ENCODE measurements around the gene HOXC6. TPM values are rescaled to one million over a fixed set of nuclear protein-coding genes. Genes with fewer than 3 reads are reported as not detected.

HOXC6 gene
- total RNA-seq, 1 experiment from 2014 or later, result 7.1 TPM

- no peak overlapping the region for H3K4me3 Mint-ChIP-seq (ENCODE audit: unreplicated experiment)
- POLR2A ChIA-PET, result interaction anchor here (0.7 kb wide), 1 partner anchor 149 kb away, joined by 3 read pairs; no protein-coding TSS in a partner anchor
- peaks cover 10% of the 10 kb centered on the region for H3K4me1 Mint-ChIP-seq (ENCODE audit: insufficient read depth, unreplicated experiment)
- no peaks in the 10 kb centered on the region for H3K9me3 Mint-ChIP-seq (ENCODE audit: unreplicated experiment)
- H3K27ac Mint-ChIP-seq (ENCODE audit: low read depth, unreplicated experiment), result no peak overlapping the region
- no peak for DNase-seq (ENCODE audit: unreplicated experiment)
- TF ChIP-seq, protein P1, sequence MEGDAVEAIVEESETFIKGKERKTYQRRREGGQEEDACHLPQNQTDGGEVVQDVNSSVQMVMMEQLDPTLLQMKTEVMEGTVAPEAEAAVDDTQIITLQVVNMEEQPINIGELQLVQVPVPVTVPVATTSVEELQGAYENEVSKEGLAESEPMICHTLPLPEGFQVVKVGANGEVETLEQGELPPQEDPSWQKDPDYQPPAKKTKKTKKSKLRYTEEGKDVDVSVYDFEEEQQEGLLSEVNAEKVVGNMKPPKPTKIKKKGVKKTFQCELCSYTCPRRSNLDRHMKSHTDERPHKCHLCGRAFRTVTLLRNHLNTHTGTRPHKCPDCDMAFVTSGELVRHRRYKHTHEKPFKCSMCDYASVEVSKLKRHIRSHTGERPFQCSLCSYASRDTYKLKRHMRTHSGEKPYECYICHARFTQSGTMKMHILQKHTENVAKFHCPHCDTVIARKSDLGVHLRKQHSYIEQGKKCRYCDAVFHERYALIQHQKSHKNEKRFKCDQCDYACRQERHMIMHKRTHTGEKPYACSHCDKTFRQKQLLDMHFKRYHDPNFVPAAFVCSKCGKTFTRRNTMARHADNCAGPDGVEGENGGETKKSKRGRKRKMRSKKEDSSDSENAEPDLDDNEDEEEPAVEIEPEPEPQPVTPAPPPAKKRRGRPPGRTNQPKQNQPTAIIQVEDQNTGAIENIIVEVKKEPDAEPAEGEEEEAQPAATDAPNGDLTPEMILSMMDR (IDR thresholded peaks at IDR 0.05; ENCODE audit: unreplicated experiment), result no peak
- H3K36me3 Mint-ChIP-seq (ENCODE audit: insufficient read depth, unreplicated experiment), result no peaks in the 10 kb centered on the region
- CTCF ChIA-PET, result interaction anchor here (0.6 kb wide), 1 partner anchor 131 kb away, joined by 3 read pairs; no protein-coding TSS in a partner anchor
- intact Hi-C loops (cut with micrococcal nuclease), result no loop called here
- peaks cover 7% of the 10 kb centered on the region for H3K27me3 Mint-ChIP-seq (ENCODE audit: insufficient read depth, unreplicated experiment)
- no TSS peak for BruUV-seq (replicated peaks)
These were observed 33.8 kb upstream of the HOXC6 start for GRCh38 chr12:53994264-53995001.

DNA sequence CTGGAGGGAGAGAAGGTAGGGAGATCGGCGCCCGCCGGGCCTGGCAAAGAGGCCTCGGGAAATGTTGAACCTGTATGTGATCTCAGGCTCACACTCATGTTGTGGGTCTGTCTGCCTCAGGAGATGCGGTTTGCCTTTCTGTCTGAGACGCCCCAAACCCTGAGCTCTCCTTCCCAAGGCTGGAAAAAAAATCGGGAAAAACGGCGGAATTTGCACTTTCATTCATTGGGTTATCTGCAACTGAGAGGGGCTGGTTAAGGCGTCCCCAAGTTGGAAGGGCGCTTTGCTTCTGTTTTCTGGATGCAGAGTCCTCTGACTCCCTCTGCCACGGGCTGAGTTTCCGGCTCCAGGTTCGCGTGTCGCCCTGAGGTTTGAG is 33.2 kb upstream of the HOXC6 start:
- Mint-ChIP-seq H3K36me3 (ENCODE audit: insufficient read depth, unreplicated experiment) (no peaks in the 10 kb centered on the region), H3K9me3 (ENCODE audit: unreplicated experiment) (no peaks in the 10 kb centered on the region), H3K27ac (ENCODE audit: low read depth, unreplicated experiment) (no peak overlapping the region), H3K27me3 (ENCODE audit: insufficient read depth, unreplicated experiment) (peaks cover 7% of the 10 kb centered on the region), H3K4me1 (ENCODE audit: insufficient read depth, unreplicated experiment) (peaks cover 6% of the 10 kb centered on the region), H3K4me3 (ENCODE audit: unreplicated experiment) (no peak overlapping the region)
- no TSS peak for BruUV-seq (replicated peaks)
- no peak for DNase-seq (ENCODE audit: unreplicated experiment)
- CTCF ChIA-PET, result interaction anchor here (0.6 to 1.0 kb wide), 2 partner anchors 132 to 215 kb away, joined by 3 read pairs; no protein-coding TSS in a partner anchor
- intact Hi-C loops (cut with micrococcal nuclease), result no loop called here
- POLR2A ChIA-PET, result interaction anchor here (0.7 kb wide), 1 partner anchor 150 kb away, joined by 3 read pairs; no protein-coding TSS in a partner anchor
- TF ChIP-seq, protein P1 (IDR thresholded peaks at IDR 0.05; ENCODE audit: unreplicated experiment), result no peak

DNA sequence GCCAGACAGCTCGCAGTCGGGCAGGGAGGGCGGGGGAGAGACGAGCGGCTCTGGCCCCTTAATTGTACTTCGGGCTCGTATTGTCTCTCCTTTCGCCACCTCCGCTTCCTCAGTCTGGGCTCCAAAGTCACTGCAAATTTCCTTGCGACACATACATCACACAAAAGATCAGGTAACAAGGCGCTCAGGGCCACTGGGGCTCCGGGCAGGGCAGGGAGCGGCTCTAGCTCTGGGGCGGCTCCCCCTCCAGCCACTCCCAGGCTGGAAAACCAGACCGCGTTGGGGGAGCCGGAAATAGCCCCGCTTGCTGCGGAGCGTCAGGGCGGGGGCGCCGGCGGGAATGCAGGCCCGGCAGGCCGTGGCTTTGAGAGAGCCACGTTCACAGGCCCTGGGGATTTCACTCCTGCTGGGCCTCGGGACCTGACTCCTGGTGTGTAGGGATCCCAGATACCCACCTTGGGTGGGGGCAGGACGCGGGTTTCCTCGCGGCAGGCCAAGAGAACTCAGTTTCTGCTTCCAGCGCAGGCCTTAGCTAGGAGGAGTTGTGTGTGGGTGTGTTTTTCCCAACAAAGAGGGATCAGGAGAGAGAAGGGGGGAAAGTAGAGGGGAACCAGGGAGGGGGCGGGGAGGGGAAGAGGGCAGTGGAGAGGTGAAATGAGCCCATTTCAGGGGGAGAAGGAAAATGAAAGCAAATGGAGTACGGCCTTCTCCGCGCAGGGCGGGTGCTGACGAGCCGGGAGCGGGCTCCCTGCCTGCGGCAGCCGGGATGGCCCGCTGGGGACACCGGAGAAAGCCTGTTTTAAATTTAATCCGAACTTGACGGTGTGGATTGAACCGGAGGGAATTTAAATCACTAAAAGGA is 32.6 kb upstream of the HOXC6 start:
- Mint-ChIP-seq H3K9me3 (ENCODE audit: unreplicated experiment) (no peaks in the 10 kb centered on the region), H3K4me3 (ENCODE audit: unreplicated experiment) (no peak overlapping the region), H3K27ac (ENCODE audit: low read depth, unreplicated experiment) (no peak overlapping the region), H3K27me3 (ENCODE audit: insufficient read depth, unreplicated experiment) (peaks cover 7% of the 10 kb centered on the region), H3K4me1 (ENCODE audit: insufficient read depth, unreplicated experiment) (no peaks in the 10 kb centered on the region), H3K36me3 (ENCODE audit: insufficient read depth, unreplicated experiment) (no peaks in the 10 kb centered on the region)
- intact Hi-C loops (cut with micrococcal nuclease), result no loop called here
- TF ChIP-seq, protein P1 (IDR thresholded peaks at IDR 0.05; ENCODE audit: unreplicated experiment), result no peak
- POLR2A ChIA-PET, result no interaction called here
- CTCF ChIA-PET, result interaction anchor here (1.0 kb wide), 1 partner anchor 214 kb away, joined by 3 read pairs; no protein-coding TSS in a partner anchor
- DNase-seq (ENCODE audit: unreplicated experiment), result no peak
- BruUV-seq (replicated peaks), result no TSS peak
